Sigmoid colon (tissue), 7 donors: ENCODE data around the gene ATG10. TPM values are rescaled to one million over a fixed set of nuclear protein-coding genes. Genes with fewer than 3 reads are reported as not detected.
"Not testable (repeated sequence)": the region's sequence is repeated elsewhere in the genome, so short reads cannot be mapped to it uniquely, and the experiment has no call there.

Experiments used
- DNase-seq: peaks from one replicate; pipeline ENCODE4 v3.0.0-alpha.2; 2019
- H3K27ac ChIP-seq, 4 donors: fragments of 200-600 bp; sonication (generic); one replicate each; pipeline ENCODE4 v1.5.1; 2016 to 2019; ENCODE audit warnings: mild to moderate bottlenecking in 1 of 4
- H3K27me3 ChIP-seq, 3 donors: fragments of 200-600 bp; sonication (generic); one replicate each; pipeline ENCODE4 v1.5.1; 2019; ENCODE audit warnings: mild to moderate bottlenecking in 1 of 3
- H3K36me3 ChIP-seq, 4 donors: fragments of 200-600 bp; sonication (generic); one replicate each; pipeline ENCODE4 v1.5.1; 2016 to 2019
- H3K4me1 ChIP-seq, 4 donors: fragments of 200-600 bp; sonication (generic); one replicate each; pipeline ENCODE4 v1.5.1; 2017 to 2019
- H3K4me3 ChIP-seq, 4 donors: fragments of 200-600 bp; sonication (generic); one replicate each; pipeline ENCODE4 v1.5.1; 2017 to 2019; ENCODE audit warnings: mild to moderate bottlenecking in 2 of 4, moderate library complexity in 1 of 4
- H3K9me3 ChIP-seq, 4 donors: fragments of 200-600 bp in 3 of 4; sonication (generic) in 3 of 4; one replicate each; pipeline versions ENCODE4 v1.5.1 to v1.6.1; 2013 to 2019
- CTCF ChIP-seq, 4 experiments: fragments of 450-650 bp in 3 of 4; fragments of 200-600 bp in 1 of 4; IDR thresholded peaks; one replicate each; pipeline ENCODE4 v1.5.1; 2016 to 2019; ENCODE audit warnings: antibody characterized with exemption in 4 of 4, mild to moderate bottlenecking in 3 of 4, moderate library complexity in 2 of 4
- EP300 ChIP-seq, 4 donors: sonication (generic); formaldehyde crosslinking; IDR thresholded peaks; one replicate each; pipeline ENCODE4 v1.6.1; 2017; ENCODE audit warnings: antibody characterized with exemption in 4 of 4
- POLR2A ChIP-seq, 2 donors: fragments of 450-650 bp; IDR thresholded peaks; one replicate each; pipeline ENCODE4 v1.6.1; 2016; ENCODE audit warnings: antibody characterized with exemption in 2 of 2, mild to moderate bottlenecking in 2 of 2, moderate library complexity in 2 of 2
- POLR2AphosphoS5 ChIP-seq, 4 donors: sonication (generic); formaldehyde crosslinking; IDR thresholded peaks; one replicate each; pipeline ENCODE4 v1.6.1; 2017; ENCODE audit warnings: antibody characterized with exemption in 4 of 4
- WGBS, 2 donors: extraction: QIAGEN DNeasy Blood & Tissue Kit; methylation state at CpG; one replicate each; pipeline ENCODE4 v1.1.7; 2013; 5-methylcytosine and 5-hydroxymethylcytosine counted together
- intact Hi-C: fragments of 100-400 bp; cut with DNase I; formaldehyde crosslinking; loops from one replicate; pipeline ENCODE4 v1.15.1; 2023
- polyA plus RNA-seq, 3 donors: library from polyadenylated mRNA; stranded (reverse); fragments of 200-250 nt; gene quantifications; one replicate each; pipeline ENCODE4 v1.2.3, GENCODE V29; 2013
- total RNA-seq, 4 donors: library from RNA; depleted of rRNA; stranded (reverse); fragments of >200 nt; gene quantifications; one replicate each; pipeline ENCODE4 v1.1.0, GENCODE V29; 2016
- donor health status: healthy with polysubstance abuse.
- donor health status: Bipolar disorder and iron deficiency.
- donor health status: healthy.

ATG10 gene
- total and polyA plus RNA-seq, 7 donors: 4.2 to 13.2 (median 8.4) TPM

- WGBS, 2 donors: 80 to 96% methylated on average over 1 of the region's 1 CpG
- H3K27ac ChIP-seq: no peak overlapping the region
- H3K4me3 ChIP-seq: no peak overlapping the region
- H3K36me3 ChIP-seq: no peaks in the 10 kb centered on the region
- intact Hi-C loops: no loop called here
- no peaks in the 10 kb centered on the region for H3K27me3 ChIP-seq
- no peaks in the 10 kb centered on the region for H3K9me3 ChIP-seq
- DNase-seq: no peak
- TF ChIP-seq CTCF (IDR thresholded peaks at IDR 0.05): no peak
- no peak for TF ChIP-seq POLR2A (IDR thresholded peaks at IDR 0.05)
- TF ChIP-seq POLR2AphosphoS5 (IDR thresholded peaks at IDR 0.05): no peak
- TF ChIP-seq EP300 (IDR thresholded peaks at IDR 0.05): no peak
- H3K4me1 ChIP-seq: peaks cover 0 to 8% (median 0%) of the 10 kb centered on the region in 4 donors
Measured at GRCh38 chr5:82022499-82022898, 50.7 kb downstream of the ATG10 start.

- Histone ChIP-seq H3K4me1 (peaks cover 0 to 3% (median 0%) of the 10 kb centered on the region in 4 donors), H3K27ac (no peak overlapping the region)
- 74 to 84% methylated on average over 3 of the region's 3 CpGs for WGBS, 2 donors
Measured at GRCh38 chr5:82023644-82024043, 51.8 kb downstream of the ATG10 start.

GRCh38 chr5:82031220-82032119 lies 59.6 kb downstream of the ATG10 start:
- Histone ChIP-seq H3K4me3 (no peak overlapping the region), H3K36me3 (no peaks in the 10 kb centered on the region), H3K9me3 (no peaks in the 10 kb centered on the region), H3K27me3 (no peaks in the 10 kb centered on the region), H3K4me1 (no peaks in the 10 kb centered on the region), H3K27ac (no peak overlapping the region)
- TF ChIP-seq CTCF (IDR thresholded peaks at IDR 0.05) (no peak), POLR2A (IDR thresholded peaks at IDR 0.05) (no peak), EP300 (IDR thresholded peaks at IDR 0.05) (no peak), POLR2AphosphoS5 (IDR thresholded peaks at IDR 0.05) (no peak)
- intact Hi-C loops: no loop called here
- 85 to 86% methylated on average over 4 of the region's 4 CpGs for WGBS, 2 donors
- DNase-seq: no peak

More at GRCh38 chr5:82023644-82024043, 51.8 kb downstream of the ATG10 start:
- H3K27me3 ChIP-seq: no peaks in the 10 kb centered on the region
- H3K4me3 ChIP-seq: no peak overlapping the region
- DNase-seq: no peak
- no peaks in the 10 kb centered on the region for H3K9me3 ChIP-seq
- intact Hi-C loops: no loop called here
- TF ChIP-seq EP300 (IDR thresholded peaks at IDR 0.05) (no peak), CTCF (IDR thresholded peaks at IDR 0.05) (no peak), POLR2A (IDR thresholded peaks at IDR 0.05) (no peak), POLR2AphosphoS5 (IDR thresholded peaks at IDR 0.05) (no peak)
- H3K36me3 ChIP-seq: no peaks in the 10 kb centered on the region

- H3K36me3 ChIP-seq, H3K27me3 ChIP-seq, intact Hi-C loops, H3K4me3 ChIP-seq, H3K9me3 ChIP-seq, DNase-seq, H3K27ac ChIP-seq: not testable (repeated sequence)
- peaks cover 0 to 20% (median 16%) of the 10 kb centered on the region in 4 donors for H3K4me1 ChIP-seq
- 89 to 95% methylated on average over 1 of the region's 1 CpG for WGBS, 2 donors
Measured at GRCh38 chr5:82042894-82043293, 71.1 kb downstream of the ATG10 start.

- TF ChIP-seq POLR2AphosphoS5 (IDR thresholded peaks at IDR 0.05) (no peak), CTCF (IDR thresholded peaks at IDR 0.05) (no peak), EP300 (IDR thresholded peaks at IDR 0.05) (no peak), POLR2A (IDR thresholded peaks at IDR 0.05) (no peak)
- H3K36me3 ChIP-seq: no peaks in the 10 kb centered on the region
- no peaks in the 10 kb centered on the region for H3K9me3 ChIP-seq
- intact Hi-C loops: no loop called here
- no peak for DNase-seq
- no peaks in the 10 kb centered on the region for H3K27me3 ChIP-seq
- H3K4me3 ChIP-seq: no peak overlapping the region
- H3K4me1 ChIP-seq: peaks cover 0 to 20% (median 16%) of the 10 kb centered on the region in 4 donors
- no peak overlapping the region for H3K27ac ChIP-seq
- WGBS, 2 donors: 83 to 85% methylated on average over 2 of the region's 2 CpGs
Measured at GRCh38 chr5:82044010-82044409, 72.2 kb downstream of the ATG10 start.
